H9 (cell line): ENCODE measurements around the gene USP44. TPM values are rescaled to one million over a fixed set of nuclear protein-coding genes. Genes with fewer than 3 reads are reported as not detected.

Experiments
- DNase-seq: peaks from one replicate; pipeline ENCODE4 v3.0.0-alpha.2; 2017
- H2AFZ ChIP-seq: one replicate; pipeline ENCODE4 v1.6.1; 2013; ENCODE audit warnings: mild to moderate bottlenecking, low read length, control low read depth, moderate library complexity
- H2AK5ac ChIP-seq: 2 replicates; pipeline ENCODE4 v1.6.1; 2013; ENCODE audit warnings: low read length, control low read depth, mixed read lengths; ENCODE audit not compliant: insufficient read length
- H2BK120ac ChIP-seq: one replicate; pipeline ENCODE4 v1.6.1; 2013; ENCODE audit warnings: low read depth, mild to moderate bottlenecking, low read length, control low read depth, inconsistent platforms; ENCODE audit not compliant: poor library complexity, severe bottlenecking
- H2BK12ac ChIP-seq: 2 replicates; pipeline ENCODE4 v1.6.1; 2013; ENCODE audit warnings: low read length, control low read depth, mixed read lengths, low read depth; ENCODE audit not compliant: insufficient read length
- H2BK15ac ChIP-seq: 2 replicates; pipeline ENCODE4 v1.6.1; 2013; ENCODE audit warnings: low read depth, low read length, control low read depth
- H2BK20ac ChIP-seq: one replicate; pipeline ENCODE4 v1.6.1; 2013; ENCODE audit warnings: low read depth, mild to moderate bottlenecking, low read length, control low read depth, inconsistent platforms; ENCODE audit not compliant: poor library complexity, severe bottlenecking
- H2BK5ac ChIP-seq: 2 replicates; pipeline ENCODE4 v1.6.1; 2013; ENCODE audit warnings: low read length, control low read depth, mixed read lengths; ENCODE audit not compliant: insufficient read length
- H3K14ac ChIP-seq: 2 replicates; pipeline ENCODE4 v1.6.1; 2013; ENCODE audit warnings: low read length, control low read depth; ENCODE audit not compliant: insufficient read depth
- H3K18ac ChIP-seq: 2 replicates; pipeline ENCODE4 v1.6.1; 2013; ENCODE audit warnings: low read depth, mild to moderate bottlenecking, mixed read lengths, low read length, control low read depth; ENCODE audit not compliant: insufficient read length
- H3K23ac ChIP-seq: 2 replicates; pipeline ENCODE4 v1.6.1; 2013; ENCODE audit warnings: low read length, control low read depth, mixed read lengths, low read depth; ENCODE audit not compliant: insufficient read length
- H3K23me2 ChIP-seq: 2 replicates; pipeline ENCODE4 v1.6.1; 2013; ENCODE audit warnings: low read depth, mild to moderate bottlenecking, mixed read lengths, low read length, control low read depth; ENCODE audit not compliant: insufficient read length, poor library complexity, severe bottlenecking
- H3K27ac ChIP-seq: 2 replicates; pipeline ENCODE4 v1.5.1; 2013; ENCODE audit warnings: low read length, control low read depth, mixed read lengths, low read depth; ENCODE audit not compliant: insufficient read length
- H3K27me3 ChIP-seq: 2 replicates; pipeline ENCODE4 v1.6.1; 2013; ENCODE audit warnings: low read length, control low read depth, inconsistent platforms; ENCODE audit not compliant: insufficient read depth
- H3K4ac ChIP-seq: 2 replicates; pipeline ENCODE4 v1.6.1; 2013; ENCODE audit warnings: low read depth, mild to moderate bottlenecking, control low read depth, inconsistent platforms, low read length, moderate library complexity
- H3K4me1 ChIP-seq: 2 replicates; pipeline ENCODE4 v1.6.1; 2013; ENCODE audit warnings: low read length, control low read depth, inconsistent platforms; ENCODE audit not compliant: insufficient read depth
- H3K4me2 ChIP-seq: 2 replicates; pipeline ENCODE4 v1.6.1; 2013; ENCODE audit warnings: low read length, control low read depth, mixed read lengths; ENCODE audit not compliant: insufficient read length, insufficient read depth
- H3K56ac ChIP-seq: 2 replicates; pipeline ENCODE4 v1.6.1; 2013; ENCODE audit warnings: low read depth, mild to moderate bottlenecking, mixed read lengths, low read length, control low read depth; ENCODE audit not compliant: insufficient read length
- H3K79me1 ChIP-seq: 2 replicates; pipeline ENCODE4 v1.6.1; 2013; ENCODE audit warnings: low read depth, mild to moderate bottlenecking, moderate library complexity, low read length, control low read depth, inconsistent platforms; ENCODE audit not compliant: insufficient read depth, poor library complexity, severe bottlenecking
- H3K79me2 ChIP-seq: 2 replicates; pipeline ENCODE4 v1.6.1; 2013; ENCODE audit warnings: low read length, control low read depth, inconsistent platforms; ENCODE audit not compliant: insufficient read depth
- H3K9ac ChIP-seq: 2 replicates; pipeline ENCODE4 v1.6.1; 2013; ENCODE audit warnings: low read length, control low read depth, mixed read lengths; ENCODE audit not compliant: insufficient read length; ENCODE audit errors: extremely low read depth
- H3K9me3 ChIP-seq: one replicate; pipeline ENCODE4 v1.6.1; 2013; ENCODE audit warnings: low read depth, low read length, inconsistent platforms; ENCODE audit not compliant: control insufficient read depth
- H3T11ph ChIP-seq: one replicate; pipeline ENCODE4 v1.6.1; 2013; ENCODE audit warnings: mild to moderate bottlenecking, low read length, control low read depth, inconsistent platforms
- H4K20me1 ChIP-seq: one replicate; pipeline ENCODE4 v1.6.1; 2013; ENCODE audit not compliant: control insufficient read depth, insufficient read length, insufficient read depth
- H4K5ac ChIP-seq: 2 replicates; pipeline ENCODE4 v1.6.1; 2013; ENCODE audit warnings: low read depth, mild to moderate bottlenecking, mixed read lengths, low read length, control low read depth; ENCODE audit not compliant: insufficient read length
- H4K8ac ChIP-seq: replicated peaks from 2 replicates; pipeline ENCODE4 v1.6.1; 2013; ENCODE audit warnings: low read length, control low read depth, mixed read lengths, low read depth; ENCODE audit not compliant: insufficient read length
- H4K91ac ChIP-seq: 2 replicates; pipeline ENCODE4 v1.6.1; 2013; ENCODE audit warnings: low read depth, mild to moderate bottlenecking, moderate library complexity, mixed read lengths, low read length, control low read depth; ENCODE audit not compliant: insufficient read length
- H3K27ac Mint-ChIP-seq, 3 experiments: 2 replicates in 2 of 3; 3 replicates in 1 of 3; pipeline ENCODE4 v1.8.0; 2020 to 2021; ENCODE audit warnings: mixed read lengths in 3 of 3, mild to moderate bottlenecking in 1 of 3, moderate library complexity in 1 of 3
- H3K27me3 Mint-ChIP-seq: 2 replicates; pipeline ENCODE4 v1.8.0; 2021; ENCODE audit warnings: low read depth, mild to moderate bottlenecking, moderate library complexity, mixed read lengths
- H3K36me3 Mint-ChIP-seq, 3 experiments: 2 replicates in 2 of 3; 3 replicates in 1 of 3; pipeline ENCODE4 v1.8.0; 2020 to 2021; ENCODE audit warnings: low read depth in 3 of 3, mixed read lengths in 3 of 3; ENCODE audit not compliant: insufficient read depth in 1 of 3
- H3K4me1 Mint-ChIP-seq, 2 experiments: 2 replicates each; pipeline ENCODE4 v1.8.0; 2020; ENCODE audit warnings: mixed read lengths in 2 of 2
- H3K4me3 Mint-ChIP-seq, 2 experiments: 2 replicates in 1 of 2; 3 replicates in 1 of 2; pipeline ENCODE4 v1.8.0; 2020 to 2021; ENCODE audit warnings: mild to moderate bottlenecking in 2 of 2, mixed read lengths in 2 of 2, moderate library complexity in 1 of 2
- H3K9me3 Mint-ChIP-seq, 2 experiments: 2 replicates in 1 of 2; 3 replicates in 1 of 2; pipeline ENCODE4 v1.8.0; 2020; ENCODE audit warnings: mild to moderate bottlenecking in 2 of 2, mixed read lengths in 2 of 2, moderate library complexity in 1 of 2
- CTCF ChIP-seq: fragments of 200-600 bp; sonication (generic); conservative IDR thresholded peaks from 3 replicates; pipeline ENCODE4 v1.8.0; 2021; ENCODE audit warnings: antibody characterized with exemption, mild to moderate bottlenecking
- WGBS: extraction: QIAGEN DNeasy Blood & Tissue Kit; methylation state at CpG from one replicate; pipeline ENCODE4 v1.1.7; 2013; ENCODE audit warnings: missing lambda C conversion rate, low lambda C conversion rate, mixed read lengths; ENCODE audit not compliant: insufficient read length; ENCODE audit errors: extremely low coverage; 5-methylcytosine and 5-hydroxymethylcytosine counted together
- total RNA-seq: library from RNA; stranded (reverse); gene quantifications from 2 replicates; pipeline ENCODE4 v1.2.1, GENCODE V29; 2021

Gene USP44
- total RNA-seq, 1 experiment from 2014 or later, result 185 TPM

GRCh38 chr12:95532851-95533250 lies 18.4 kb downstream of the USP44 start:
- Histone ChIP-seq H3K79me2 (peaks cover 54% of the 10 kb centered on the region), H3K79me1 (peaks cover 13% of the 10 kb centered on the region), H4K20me1 (peaks cover 3% of the 10 kb centered on the region), H2AK5ac (no peak overlapping the region), H3K14ac (no peak overlapping the region), H2BK15ac (no peak overlapping the region), H2BK120ac (no peak overlapping the region), H2AFZ (no peak overlapping the region), H2BK12ac (no peak overlapping the region), H3T11ph (no peak overlapping the region), H2BK20ac (no peak overlapping the region), H3K56ac (no peak overlapping the region), H3K4me1 (peaks cover 5% of the 10 kb centered on the region), H3K27ac (no peak overlapping the region), H3K23me2 (no peaks in the 10 kb centered on the region), H3K18ac (no peak overlapping the region), H3K23ac (no peak overlapping the region), H4K8ac (no peak overlapping the region), H3K9me3 (no peaks in the 10 kb centered on the region), H3K9ac (no peak overlapping the region), H4K91ac (no peak overlapping the region), H3K4ac (no peak overlapping the region), H2BK5ac (no peak overlapping the region), H3K27me3 (no peaks in the 10 kb centered on the region), H4K5ac (no peak overlapping the region), H3K4me2 (no peak overlapping the region)
- no peaks in the 10 kb centered on the region for H3K9me3 Mint-ChIP-seq
- no peak overlapping the region for H3K27ac Mint-ChIP-seq
- no peak for TF ChIP-seq CTCF
- no peak overlapping the region for H3K4me3 Mint-ChIP-seq
- H3K27me3 Mint-ChIP-seq, result no peaks in the 10 kb centered on the region
- WGBS, result no CpG with 5 or more reads among the region's 5 CpGs
- H3K4me1 Mint-ChIP-seq, result peaks cover 39 to 46% of the 10 kb centered on the region in 2 experiments
- H3K36me3 Mint-ChIP-seq, result peaks cover 45 to 67% (median 50%) of the 10 kb centered on the region in 3 experiments
- DNase-seq, result no peak
